Measurements from ENCODE around the gene CHRD.

DNA sequence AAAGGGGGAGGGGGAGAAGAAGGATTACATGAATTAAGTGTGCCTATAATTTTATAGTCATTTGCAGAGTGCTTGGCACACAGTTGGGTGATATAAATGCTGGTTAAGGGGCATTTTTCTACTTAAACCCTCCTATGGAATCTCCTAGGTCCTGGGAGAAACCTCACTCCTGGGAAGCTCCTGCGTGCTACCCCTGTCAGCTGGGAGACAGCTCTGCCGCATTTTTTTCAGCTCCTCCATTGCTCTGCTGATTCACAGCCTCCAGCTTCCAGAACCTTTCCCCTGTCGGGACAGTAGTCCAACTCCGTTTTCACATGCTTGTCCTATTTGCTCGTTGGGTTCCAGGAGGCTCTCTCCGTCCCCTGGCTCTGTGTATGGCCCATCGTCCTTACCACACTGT, 59.2 kb downstream of the CHRD start:
- TF ChIP-seq POLR2AphosphoS5 (IDR thresholded peaks at IDR 0.05) (no peak), POLR2A (IDR thresholded peaks at IDR 0.05) (no peak), EP300 (IDR thresholded peaks at IDR 0.05) (no peak)
- TF ChIP-seq, protein P1, sequence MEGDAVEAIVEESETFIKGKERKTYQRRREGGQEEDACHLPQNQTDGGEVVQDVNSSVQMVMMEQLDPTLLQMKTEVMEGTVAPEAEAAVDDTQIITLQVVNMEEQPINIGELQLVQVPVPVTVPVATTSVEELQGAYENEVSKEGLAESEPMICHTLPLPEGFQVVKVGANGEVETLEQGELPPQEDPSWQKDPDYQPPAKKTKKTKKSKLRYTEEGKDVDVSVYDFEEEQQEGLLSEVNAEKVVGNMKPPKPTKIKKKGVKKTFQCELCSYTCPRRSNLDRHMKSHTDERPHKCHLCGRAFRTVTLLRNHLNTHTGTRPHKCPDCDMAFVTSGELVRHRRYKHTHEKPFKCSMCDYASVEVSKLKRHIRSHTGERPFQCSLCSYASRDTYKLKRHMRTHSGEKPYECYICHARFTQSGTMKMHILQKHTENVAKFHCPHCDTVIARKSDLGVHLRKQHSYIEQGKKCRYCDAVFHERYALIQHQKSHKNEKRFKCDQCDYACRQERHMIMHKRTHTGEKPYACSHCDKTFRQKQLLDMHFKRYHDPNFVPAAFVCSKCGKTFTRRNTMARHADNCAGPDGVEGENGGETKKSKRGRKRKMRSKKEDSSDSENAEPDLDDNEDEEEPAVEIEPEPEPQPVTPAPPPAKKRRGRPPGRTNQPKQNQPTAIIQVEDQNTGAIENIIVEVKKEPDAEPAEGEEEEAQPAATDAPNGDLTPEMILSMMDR (IDR thresholded peaks at IDR 0.05), result no peak
